Smooth muscle cell (in vitro differentiated cells): Measurements from ENCODE around the gene BANK1. TPM values are rescaled to one million over a fixed set of nuclear protein-coding genes. Genes with fewer than 3 reads are reported as not detected.
A peak's percentile ranks its signal among the peaks of the same experiment; 100 is the strongest.

Experiments used
- DNase-seq: peaks from one replicate; lab custom pipeline; 2025; ENCODE audit not compliant: unreplicated experiment; lab: John Stamatoyannopoulos, UW
- H2AFZ ChIP-seq: fragments of 200-600 bp; sonication (generic); 2 replicates; pipeline ENCODE4 v1.6.0; 2016; ENCODE audit warnings: antibody characterized with exemption, low read depth, mild to moderate bottlenecking
- H3F3A ChIP-seq: fragments of 200-600 bp; sonication (generic); 2 replicates; pipeline ENCODE4 v1.6.0; 2017; ENCODE audit warnings: antibody characterized with exemption, low read depth
- H3K27ac ChIP-seq: fragments of 200-600 bp; sonication (generic); 2 replicates; pipeline ENCODE4 v1.5.1; 2016; ENCODE audit warnings: low read depth, mild to moderate bottlenecking
- H3K27me3 ChIP-seq: fragments of 200-600 bp; sonication (generic); 2 replicates; pipeline ENCODE4 v1.6.1; 2016; ENCODE audit warnings: low read depth, mild to moderate bottlenecking
- H3K36me3 ChIP-seq: fragments of 200-600 bp; sonication (generic); 2 replicates; pipeline ENCODE4 v1.5.1; 2016; ENCODE audit warnings: low read depth
- H3K4me1 ChIP-seq: fragments of 200-600 bp; sonication (generic); 2 replicates; pipeline ENCODE4 v1.5.1; 2016; ENCODE audit warnings: low read depth
- H3K4me2 ChIP-seq: fragments of 200-600 bp; sonication (generic); 2 replicates; pipeline ENCODE4 v1.6.0; 2016; ENCODE audit warnings: mild to moderate bottlenecking
- H3K4me3 ChIP-seq: fragments of 200-600 bp; sonication (generic); 2 replicates; pipeline ENCODE4 v1.5.1; 2016; ENCODE audit warnings: mild to moderate bottlenecking
- H3K79me2 ChIP-seq: fragments of 200-600 bp; sonication (generic); 2 replicates; pipeline ENCODE4 v1.6.0; 2016; ENCODE audit warnings: low read depth, mild to moderate bottlenecking
- H3K9ac ChIP-seq: fragments of 200-600 bp; sonication (generic); 2 replicates; pipeline ENCODE4 v1.6.0; 2016; ENCODE audit warnings: low read depth
- H3K9me3 ChIP-seq: fragments of 200-600 bp; sonication (generic); replicated peaks from 2 replicates; pipeline ENCODE4 v1.5.1; 2016; ENCODE audit warnings: low read depth
- H4K20me1 ChIP-seq: fragments of 200-600 bp; sonication (generic); 2 replicates; pipeline ENCODE4 v1.6.0; 2016; ENCODE audit warnings: low read depth
- CTCF ChIP-seq: fragments of 200-600 bp; sonication (generic); IDR thresholded peaks from 2 replicates; pipeline ENCODE4 v1.5.1; 2017; ENCODE audit warnings: borderline replicate concordance, mild to moderate bottlenecking, antibody characterized with exemption; ENCODE audit not compliant: insufficient read depth, poor library complexity, severe bottlenecking
- WGBS: methylation state at CpG from one replicate; pipeline ENCODE4 v1.1.7; 2016; ENCODE audit warnings: low lambda C conversion rate; 5-methylcytosine and 5-hydroxymethylcytosine counted together
- polyA plus RNA-seq: library from polyadenylated mRNA; unstranded; fragments of >200 nt; fragmentation: Nextera tagmentation; extraction: Ambion mirVana; gene quantifications from 2 replicates; pipeline ENCODE4 v1.2.1, GENCODE V29; 2016
- total RNA-seq: library from RNA; depleted of rRNA; stranded (reverse); fragments of >200 nt; gene quantifications from 2 replicates; pipeline ENCODE4 v1.2.3, GENCODE V29; 2014

Gene BANK1
- total and polyA plus RNA-seq, 2 experiments from 2014 or later = 0.54 to 1.5 TPM

GRCh38 chr4:102042871-102043802 lies 252.6 kb downstream of the BANK1 start:
- H3K27ac ChIP-seq = peak overlapping the region; percentile 40
- WGBS = 39% methylated on average over 7 of the region's 7 CpGs
- H3K4me1 ChIP-seq = no peaks in the 10 kb centered on the region
- no peaks in the 10 kb centered on the region for H3K9me3 ChIP-seq
- H3K27me3 ChIP-seq = no peaks in the 10 kb centered on the region
- TF ChIP-seq CTCF = no peak
- no peaks in the 10 kb centered on the region for H3K36me3 ChIP-seq
- no peaks in the 10 kb centered on the region for H3K79me2 ChIP-seq
- H2AFZ ChIP-seq = peak overlapping the region; percentile 73
- no peak overlapping the region for H3K4me3 ChIP-seq
- no peak for DNase-seq
- H3K9ac ChIP-seq = no peak overlapping the region
- H3K4me2 ChIP-seq = peak overlapping the region; percentile 34
- no peaks in the 10 kb centered on the region for H3F3A ChIP-seq
- H4K20me1 ChIP-seq = no peaks in the 10 kb centered on the region

DNA sequence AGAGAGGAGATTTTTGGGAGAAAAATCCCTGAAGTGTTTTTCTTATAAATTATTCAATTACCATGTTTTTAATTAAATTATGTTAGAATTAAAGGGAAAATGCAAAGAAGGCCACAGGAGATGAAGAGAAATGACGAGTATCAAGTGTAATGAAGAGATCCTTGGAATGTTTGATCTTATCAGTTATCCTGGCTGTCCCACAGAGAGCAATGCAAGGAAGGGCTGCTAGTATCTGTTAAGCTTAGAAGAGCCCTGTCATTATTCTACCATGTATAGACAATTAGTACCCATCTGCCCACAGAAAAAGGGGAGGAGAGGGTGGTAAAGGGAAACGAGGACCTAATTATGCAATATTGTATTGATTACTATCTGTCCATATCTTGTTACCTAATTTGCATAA lies 257.1 kb downstream of the BANK1 start:
- Histone ChIP-seq H3K4me1 (no peaks in the 10 kb centered on the region), H4K20me1 (no peaks in the 10 kb centered on the region), H3K27ac (no peak overlapping the region), H3K4me2 (no peak overlapping the region), H3K79me2 (no peaks in the 10 kb centered on the region), H3K9me3 (no peaks in the 10 kb centered on the region), H3K4me3 (no peak overlapping the region), H3F3A (no peaks in the 10 kb centered on the region), H2AFZ (no peak overlapping the region), H3K27me3 (no peaks in the 10 kb centered on the region), H3K36me3 (no peaks in the 10 kb centered on the region), H3K9ac (no peak overlapping the region)
- WGBS = 39% methylated on average over 2 of the region's 2 CpGs
- TF ChIP-seq CTCF = no peak
- DNase-seq = no peak

DNA sequence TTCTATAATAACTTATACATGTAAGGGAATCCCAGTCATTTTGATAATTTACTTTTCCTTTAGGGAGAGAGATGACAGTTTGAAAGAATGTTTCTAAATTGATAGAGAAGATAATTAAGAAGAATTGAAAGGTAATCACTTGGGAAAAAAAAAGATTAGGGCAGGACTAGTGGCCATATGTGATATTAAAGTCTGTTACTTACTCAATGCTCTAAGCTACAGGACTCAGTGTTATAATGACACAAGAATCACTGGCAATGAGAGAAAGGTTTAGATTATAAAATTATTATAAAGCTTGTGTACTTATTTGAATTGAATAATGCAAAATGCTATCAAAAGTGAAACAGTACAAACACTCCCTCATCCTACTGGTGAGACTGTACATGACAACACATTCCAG lies 265.3 kb downstream of the BANK1 start:
- Histone ChIP-seq H3K4me3 (no peak overlapping the region), H3K9ac (no peak overlapping the region), H3F3A (no peaks in the 10 kb centered on the region), H3K9me3 (no peaks in the 10 kb centered on the region), H3K27ac (no peak overlapping the region), H3K27me3 (no peaks in the 10 kb centered on the region), H3K4me1 (no peaks in the 10 kb centered on the region), H2AFZ (no peak overlapping the region), H4K20me1 (no peaks in the 10 kb centered on the region), H3K79me2 (no peaks in the 10 kb centered on the region), H3K4me2 (no peak overlapping the region), H3K36me3 (no peaks in the 10 kb centered on the region)
- no peak for TF ChIP-seq CTCF
- DNase-seq = no peak

- Histone ChIP-seq H4K20me1 (no peaks in the 10 kb centered on the region), H3K9me3 (no peaks in the 10 kb centered on the region), H3K4me1 (no peaks in the 10 kb centered on the region), H3K4me2 (no peak overlapping the region), H3F3A (no peaks in the 10 kb centered on the region), H3K9ac (no peak overlapping the region), H3K79me2 (no peaks in the 10 kb centered on the region), H3K4me3 (no peak overlapping the region), H2AFZ (no peak overlapping the region), H3K27ac (no peak overlapping the region), H3K27me3 (no peaks in the 10 kb centered on the region), H3K36me3 (no peaks in the 10 kb centered on the region)
- DNase-seq = no peak
- WGBS = 95% methylated on average over 4 of the region's 4 CpGs
- no peak for TF ChIP-seq CTCF
These were observed 266.6 kb downstream of the BANK1 start for GRCh38 chr4:102057122-102057521.
